OCI-LY3 (cell line): ENCODE data around the gene ZNF280B.

Source experiments
- H2AFZ ChIP-seq: fragments of 200-600, 300-600 bp; shearing (Covaris generic); 2 replicates; pipeline ENCODE4 v1.6.0; 2014; ENCODE audit warnings: antibody characterized with exemption, low read depth, low read length
- H3K27ac ChIP-seq: fragments of 200-600, 300-600 bp; sonication (generic); 2 replicates; pipeline ENCODE4 v1.5.1; 2014; ENCODE audit warnings: mild to moderate bottlenecking, low read length, moderate library complexity, mixed read lengths
- H3K27me3 ChIP-seq: fragments of 200-600, 300-600 bp; sonication (generic); 2 replicates; pipeline ENCODE4 v1.6.1; 2014; ENCODE audit warnings: low read depth, low read length, mixed read lengths
- H3K36me3 ChIP-seq: fragments of 200-600, 300-600 bp; sonication (generic); replicated peaks from 2 replicates; pipeline ENCODE3; 2014; ENCODE audit warnings: low read depth, low read length, mixed read lengths
- H3K4me1 ChIP-seq: fragments of 300-600, 200-600 bp; sonication (generic); 2 replicates; pipeline ENCODE4 v1.6.1; 2014; ENCODE audit warnings: low read length, mixed read lengths
- H3K4me2 ChIP-seq: fragments of 200-600, 300-600 bp; sonication (generic); 2 replicates; pipeline ENCODE4 v1.6.1; 2014; ENCODE audit warnings: low read length, mixed read lengths
- H3K4me3 ChIP-seq: fragments of 300-600, 200-600 bp; sonication (generic); 2 replicates; pipeline ENCODE4 v1.5.1; 2014; ENCODE audit warnings: antibody characterized with exemption, mild to moderate bottlenecking, low read length, moderate library complexity
- H3K79me2 ChIP-seq: fragments of 300-600, 200-600 bp; shearing (Covaris generic); 2 replicates; pipeline ENCODE4 v1.6.1; 2014; ENCODE audit warnings: mild to moderate bottlenecking, low read length, mixed read lengths
- H3K9ac ChIP-seq: fragments of 300-600, 200-600 bp; shearing (Covaris generic); 2 replicates; pipeline ENCODE4 v1.6.0; 2014; ENCODE audit warnings: mild to moderate bottlenecking, low read length, moderate library complexity
- H3K9me3 ChIP-seq: fragments of 200-600, 300-600 bp; shearing (Covaris generic); 2 replicates; pipeline ENCODE4 v1.6.1; 2014; ENCODE audit warnings: low read length, mixed read lengths; ENCODE audit not compliant: insufficient read depth
- H4K20me1 ChIP-seq: fragments of 200-600, 300-600 bp; sonication (generic); 2 replicates; pipeline ENCODE4 v1.6.1; 2016; ENCODE audit warnings: low read length, mixed read lengths; ENCODE audit not compliant: insufficient read depth
- EZH2phosphoT487 ChIP-seq: fragments of 200-600 bp; shearing (Covaris generic); IDR thresholded peaks from 2 replicates; pipeline ENCODE4 v1.6.1; 2018; ENCODE audit warnings: antibody characterized with exemption, mixed run types, low read depth
- TF ChIP-seq, protein P1 (sequence below): fragments of 200-600, 300-600 bp; sonication (generic); IDR thresholded peaks from 2 replicates; pipeline ENCODE4 v1.5.1; 2014; ENCODE audit warnings: antibody characterized with exemption, low read length, low read depth

ZNF280B gene

DNA sequence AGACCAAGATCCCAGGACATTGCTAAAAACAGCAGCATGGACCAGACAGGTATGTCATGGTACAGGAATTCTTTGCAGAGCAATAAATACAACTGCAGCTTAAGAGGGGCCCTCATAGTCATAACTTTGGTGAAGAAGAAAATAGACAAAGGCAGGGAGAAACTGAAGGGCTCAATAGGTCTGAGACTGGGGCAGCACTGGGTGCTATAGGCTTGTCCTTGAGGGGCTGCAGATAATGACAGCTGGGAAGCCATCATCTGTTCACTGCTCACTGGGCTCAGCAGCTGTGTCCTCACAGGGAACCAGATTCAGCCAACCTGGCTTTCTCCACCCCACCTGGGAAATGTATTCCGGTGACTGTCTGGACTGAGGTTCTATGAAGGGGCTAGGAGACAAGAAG is 68.4 kb downstream of the ZNF280B start:
- TF ChIP-seq, protein P1, sequence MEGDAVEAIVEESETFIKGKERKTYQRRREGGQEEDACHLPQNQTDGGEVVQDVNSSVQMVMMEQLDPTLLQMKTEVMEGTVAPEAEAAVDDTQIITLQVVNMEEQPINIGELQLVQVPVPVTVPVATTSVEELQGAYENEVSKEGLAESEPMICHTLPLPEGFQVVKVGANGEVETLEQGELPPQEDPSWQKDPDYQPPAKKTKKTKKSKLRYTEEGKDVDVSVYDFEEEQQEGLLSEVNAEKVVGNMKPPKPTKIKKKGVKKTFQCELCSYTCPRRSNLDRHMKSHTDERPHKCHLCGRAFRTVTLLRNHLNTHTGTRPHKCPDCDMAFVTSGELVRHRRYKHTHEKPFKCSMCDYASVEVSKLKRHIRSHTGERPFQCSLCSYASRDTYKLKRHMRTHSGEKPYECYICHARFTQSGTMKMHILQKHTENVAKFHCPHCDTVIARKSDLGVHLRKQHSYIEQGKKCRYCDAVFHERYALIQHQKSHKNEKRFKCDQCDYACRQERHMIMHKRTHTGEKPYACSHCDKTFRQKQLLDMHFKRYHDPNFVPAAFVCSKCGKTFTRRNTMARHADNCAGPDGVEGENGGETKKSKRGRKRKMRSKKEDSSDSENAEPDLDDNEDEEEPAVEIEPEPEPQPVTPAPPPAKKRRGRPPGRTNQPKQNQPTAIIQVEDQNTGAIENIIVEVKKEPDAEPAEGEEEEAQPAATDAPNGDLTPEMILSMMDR = no peak
- no peak for TF ChIP-seq EZH2phosphoT487
- no peak overlapping the region for H2AFZ ChIP-seq
- H3K4me3 ChIP-seq = no peak overlapping the region
- H3K4me1 ChIP-seq = no peaks in the 10 kb centered on the region
- H3K4me2 ChIP-seq = no peak overlapping the region
- H4K20me1 ChIP-seq = no peaks in the 10 kb centered on the region
- H3K36me3 ChIP-seq = no peaks in the 10 kb centered on the region
- no peaks in the 10 kb centered on the region for H3K27me3 ChIP-seq
- no peaks in the 10 kb centered on the region for H3K79me2 ChIP-seq
- no peaks in the 10 kb centered on the region for H3K9me3 ChIP-seq
- no peak overlapping the region for H3K9ac ChIP-seq
- H3K27ac ChIP-seq = no peak overlapping the region
